Heart left ventricle (tissue), 13 donors: ENCODE measurements around the gene SPC24.

ENCODE experiments used
- POLR2A ChIP-seq, 2 donors: fragments of 450-650 bp; IDR thresholded peaks; one replicate each; pipeline ENCODE4 v1.6.1; 2017; ENCODE audit warnings: antibody characterized with exemption in 2 of 2, mild to moderate bottlenecking in 2 of 2, moderate library complexity in 2 of 2
- TF ChIP-seq, protein P1 (sequence below), 12 donors: fragments of 200-600 bp; sonication (generic) in 4 of 12; IDR thresholded peaks; one replicate each; pipeline versions ENCODE4 v1.5.0 to v1.8.0; 2018 to 2022; ENCODE audit warnings: antibody characterized with exemption in 12 of 12, mild to moderate bottlenecking in 5 of 12
- donor health status: ischemic (EF 13 %, LVEDD 7.1; RV severe dilation, severe dysfunction).
- donor health status: DM: no; HTN: yes; CAD: no.
- donor health status: DM: no; HTN: no; CAD: no.
- donor health status: ischemic (EF 25% LVEDD 6.9; RV normal size, moderate dysfunction).
- donor health status: ischemic (EF 25% LVEDD 5.7; RV mildly dilated, moderate dysfunction).
- donor health status: ischemic (EF 35%, LVEDD 5.7; RV mildly dilated, moderate dysfunction).
- donor health status: nonischemic (EF 11% LVEDD 7.7; RV severe dilation, severe dysfunction).
- donor health status: DM: yes; HTN: yes; CAD: no.
- donor health status: PGD.
- donor health status: ischemic (EF 29% LVEDD 5.4; RV normal size, mild dysfunction).
- donor health status: nonischemic (EF 23%, LVEDD 6.1; RV moderate dilation, normal function).

DNA sequence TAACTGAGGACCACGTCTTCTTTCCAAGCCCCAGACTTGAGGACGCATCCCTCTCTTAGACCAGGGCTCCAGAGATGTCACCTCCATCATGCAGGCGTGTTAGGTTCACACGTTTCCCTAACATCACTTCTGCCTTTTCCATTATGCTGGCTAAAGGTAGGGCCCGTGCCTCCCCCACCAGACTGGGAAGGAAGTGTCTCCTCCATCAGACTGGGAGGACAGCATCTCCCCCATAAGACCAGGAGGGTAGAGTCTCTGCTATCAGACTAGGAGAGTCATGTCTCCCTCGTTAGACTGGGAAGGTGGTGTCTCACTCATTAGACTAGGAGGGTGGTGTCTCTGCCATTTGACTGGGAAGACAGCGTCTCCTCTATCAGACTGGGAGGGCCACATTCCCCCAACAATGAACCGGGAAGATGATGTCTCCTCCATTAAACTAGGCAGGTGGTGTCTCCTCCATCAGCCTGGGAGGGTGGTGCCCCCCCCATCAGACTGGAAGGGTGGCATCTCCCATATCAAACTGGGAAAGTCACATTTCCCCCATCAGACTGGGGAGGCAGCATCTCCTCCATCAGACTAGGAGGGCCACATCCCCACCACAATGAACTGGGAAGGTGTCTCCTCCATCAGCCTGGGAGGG, 18.1 kb upstream of the SPC24 start:
- TF ChIP-seq, protein P1, sequence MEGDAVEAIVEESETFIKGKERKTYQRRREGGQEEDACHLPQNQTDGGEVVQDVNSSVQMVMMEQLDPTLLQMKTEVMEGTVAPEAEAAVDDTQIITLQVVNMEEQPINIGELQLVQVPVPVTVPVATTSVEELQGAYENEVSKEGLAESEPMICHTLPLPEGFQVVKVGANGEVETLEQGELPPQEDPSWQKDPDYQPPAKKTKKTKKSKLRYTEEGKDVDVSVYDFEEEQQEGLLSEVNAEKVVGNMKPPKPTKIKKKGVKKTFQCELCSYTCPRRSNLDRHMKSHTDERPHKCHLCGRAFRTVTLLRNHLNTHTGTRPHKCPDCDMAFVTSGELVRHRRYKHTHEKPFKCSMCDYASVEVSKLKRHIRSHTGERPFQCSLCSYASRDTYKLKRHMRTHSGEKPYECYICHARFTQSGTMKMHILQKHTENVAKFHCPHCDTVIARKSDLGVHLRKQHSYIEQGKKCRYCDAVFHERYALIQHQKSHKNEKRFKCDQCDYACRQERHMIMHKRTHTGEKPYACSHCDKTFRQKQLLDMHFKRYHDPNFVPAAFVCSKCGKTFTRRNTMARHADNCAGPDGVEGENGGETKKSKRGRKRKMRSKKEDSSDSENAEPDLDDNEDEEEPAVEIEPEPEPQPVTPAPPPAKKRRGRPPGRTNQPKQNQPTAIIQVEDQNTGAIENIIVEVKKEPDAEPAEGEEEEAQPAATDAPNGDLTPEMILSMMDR (IDR thresholded peaks at IDR 0.05) = no peak
- no peak for TF ChIP-seq POLR2A (IDR thresholded peaks at IDR 0.05)
